NCI-H1417 (cell line): Measurements from ENCODE around the gene GNAZ.
"Not testable (repeated sequence)": the region's sequence is repeated elsewhere in the genome, so short reads cannot be mapped to it uniquely, and the experiment has no call there.

ENCODE experiments used
- DNase-seq, 3 experiments: peaks; one replicate each; lab custom pipeline; 2025; lab: John Stamatoyannopoulos, UW

The GNAZ gene

DNA sequence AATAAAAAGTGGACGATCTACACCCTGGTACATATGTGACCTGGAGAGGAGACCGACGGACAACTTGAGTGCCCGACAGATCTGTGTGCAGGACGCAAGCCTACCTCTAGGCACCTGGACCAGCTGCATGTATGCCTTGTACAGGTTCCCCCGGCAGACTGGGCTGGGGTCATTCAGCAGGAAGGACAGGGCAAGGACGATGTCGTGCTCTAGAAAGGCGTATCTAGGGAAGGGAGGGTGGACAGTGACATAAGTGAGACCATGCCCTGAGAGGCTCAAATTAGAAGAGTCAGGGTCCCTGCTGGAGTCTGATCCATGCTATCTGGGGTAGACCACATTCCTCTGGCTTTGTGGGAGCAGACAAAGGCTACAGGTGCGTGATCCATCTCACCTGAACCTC, 63.6 kb downstream of the GNAZ start:
- DNase-seq, result no peak

DNA sequence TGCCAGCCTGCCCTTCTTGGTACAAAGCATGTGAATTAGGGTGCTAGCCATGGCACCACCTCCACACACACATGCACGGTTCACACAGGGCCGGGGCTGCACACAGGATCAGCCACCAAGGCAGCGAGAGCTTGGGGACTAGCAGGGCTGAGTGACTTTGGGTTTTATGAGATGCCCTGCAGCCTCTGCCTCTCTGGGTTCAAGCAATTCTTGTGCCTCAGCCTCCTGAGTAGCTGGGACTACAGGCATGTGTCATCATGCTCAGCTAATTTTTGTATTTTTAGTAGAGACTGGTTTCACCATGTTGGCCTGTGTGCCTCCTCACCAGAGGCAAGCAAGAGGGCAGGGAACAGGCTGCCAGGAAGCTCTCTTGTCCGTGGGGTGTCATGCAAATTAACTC, 66.7 kb downstream of the GNAZ start:
- not testable (repeated sequence) for DNase-seq

DNA sequence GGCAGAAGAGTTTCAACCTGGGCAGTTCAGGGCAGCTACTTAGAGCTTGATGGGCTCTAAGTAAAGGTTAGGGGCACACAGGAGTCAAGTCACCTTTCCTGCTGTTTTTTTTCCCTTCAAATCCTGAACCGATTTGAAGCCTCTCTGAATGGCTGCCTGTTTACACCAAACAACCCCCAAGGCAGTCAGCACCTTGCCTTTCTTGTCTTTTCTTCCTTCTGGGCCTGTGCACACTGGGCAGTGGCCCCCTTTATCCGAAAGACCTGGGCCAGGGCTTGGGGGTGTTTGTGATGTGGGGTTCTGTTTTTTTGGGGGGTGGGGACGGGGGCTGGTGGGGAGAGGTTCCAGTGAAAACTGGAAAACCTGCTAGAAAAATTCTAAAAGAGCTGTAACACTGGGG, 67.1 kb downstream of the GNAZ start:
- no peak for DNase-seq

DNA sequence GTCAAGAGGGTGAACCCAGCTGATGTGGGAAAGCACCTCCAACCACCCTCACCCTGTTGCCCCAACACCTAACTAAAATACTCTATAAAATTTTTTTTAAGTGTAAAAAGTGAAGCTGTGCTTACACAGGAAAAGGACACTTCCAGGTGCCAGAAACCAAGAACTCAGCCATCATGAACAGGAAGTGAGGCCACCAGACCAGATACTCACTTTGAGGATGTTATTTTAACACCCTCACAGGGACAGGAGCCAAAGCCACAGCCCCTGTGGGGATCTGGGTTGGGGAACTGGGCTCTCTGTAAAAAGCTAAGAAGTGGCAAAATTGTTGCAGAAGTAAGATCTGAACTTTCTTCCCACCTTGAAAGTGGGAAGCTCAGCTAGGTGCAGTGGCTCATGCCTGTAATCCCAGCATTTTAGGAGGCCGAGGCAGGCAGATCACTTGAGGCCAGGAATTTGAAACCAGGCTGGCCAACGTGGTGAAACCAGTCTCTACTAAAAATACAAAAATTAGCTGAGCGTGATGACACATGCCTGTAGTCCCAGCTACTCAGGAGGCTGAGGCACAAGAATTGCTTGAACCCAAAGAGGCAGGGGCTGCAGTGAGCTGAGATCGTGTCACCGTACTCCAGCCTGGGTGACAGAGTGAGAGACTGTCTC, 67.7 kb downstream of the GNAZ start:
- no peak for DNase-seq

DNA sequence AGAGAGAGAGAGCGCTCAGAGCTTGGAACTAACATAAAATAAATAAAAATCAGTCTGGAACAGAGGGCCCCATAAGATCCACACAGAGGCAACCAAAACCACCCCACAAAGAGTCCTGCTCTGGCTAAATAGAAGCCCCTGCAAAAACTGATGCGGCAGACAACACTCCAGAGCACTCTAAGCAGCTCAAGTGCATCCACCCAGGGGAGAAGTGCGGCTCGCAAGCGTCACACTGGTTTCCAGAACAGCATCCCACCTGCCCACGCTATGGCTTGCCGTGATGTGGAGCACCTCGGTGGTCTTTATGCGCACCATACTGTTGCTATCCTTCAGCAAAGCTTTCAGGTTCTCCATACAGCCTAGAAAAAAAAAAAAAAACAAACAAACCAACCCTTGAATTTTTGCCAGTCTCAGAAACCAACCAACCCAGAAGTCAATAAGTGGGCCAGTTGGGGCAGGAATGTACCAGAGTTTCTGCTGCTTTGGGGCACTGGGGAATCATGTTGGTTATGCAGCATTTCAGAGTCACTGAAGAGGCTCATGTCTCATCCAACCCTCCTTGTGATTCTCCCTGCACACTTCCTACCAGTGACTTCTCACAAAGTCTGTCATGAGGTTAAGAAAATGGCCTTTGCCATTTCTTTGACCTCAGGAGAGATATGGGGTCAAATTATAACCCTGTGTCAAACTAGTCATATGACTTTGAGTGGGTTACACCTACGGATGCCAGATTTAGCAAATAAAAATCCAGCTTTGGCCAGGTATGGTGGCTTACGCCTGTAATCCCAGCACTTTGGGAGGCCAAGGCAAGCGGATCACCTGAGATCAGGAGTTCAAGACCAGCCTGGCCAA, 68.5 kb downstream of the GNAZ start:
- no peak for DNase-seq

DNA sequence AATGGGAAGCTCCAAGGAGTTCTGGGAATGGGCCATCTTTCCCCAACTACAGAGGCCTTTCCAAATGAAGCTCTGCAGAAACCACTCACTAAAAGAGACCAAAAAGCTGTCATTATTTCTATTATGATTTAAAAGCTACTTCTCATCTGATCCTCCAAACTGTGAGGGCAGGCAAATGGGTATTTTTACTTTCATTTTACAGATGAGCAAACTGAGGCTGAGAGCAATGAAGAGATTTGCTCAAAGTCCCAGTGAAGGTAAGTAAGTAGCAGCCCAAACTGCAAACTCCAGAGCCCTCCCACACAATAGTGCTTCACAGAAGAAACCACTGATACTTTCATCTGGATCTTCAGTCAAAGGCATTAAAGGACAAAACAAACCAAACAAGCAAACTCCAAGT, 70.1 kb downstream of the GNAZ start:
- no peak for DNase-seq

DNA sequence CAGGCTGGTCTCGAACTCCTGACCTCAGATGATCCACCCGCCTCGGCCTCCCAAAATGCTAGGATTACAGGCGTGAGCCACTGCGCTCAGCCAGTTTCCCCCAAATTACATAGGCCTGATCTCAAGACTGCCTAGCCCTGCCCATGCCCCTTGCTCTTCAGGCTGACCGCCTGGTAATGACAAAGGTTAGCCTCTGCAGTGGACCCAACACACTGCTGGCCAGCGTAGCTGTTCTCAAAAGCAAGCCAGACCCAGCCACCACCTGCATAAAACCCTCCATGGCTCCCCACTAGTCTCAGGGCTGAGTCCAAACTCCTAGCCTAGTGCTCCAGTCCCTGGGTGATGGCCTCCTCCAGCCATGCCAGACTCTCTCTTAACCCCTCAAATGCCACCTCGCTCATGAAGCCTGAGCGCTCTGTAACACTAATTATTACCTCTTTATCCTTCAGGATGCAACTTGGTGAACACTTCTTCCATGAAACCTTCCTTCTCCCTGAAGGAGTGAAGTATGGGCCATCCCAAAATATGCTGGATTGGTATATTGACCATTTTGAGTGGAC, 72.3 kb downstream of the GNAZ start:
- no peak for DNase-seq

DNA sequence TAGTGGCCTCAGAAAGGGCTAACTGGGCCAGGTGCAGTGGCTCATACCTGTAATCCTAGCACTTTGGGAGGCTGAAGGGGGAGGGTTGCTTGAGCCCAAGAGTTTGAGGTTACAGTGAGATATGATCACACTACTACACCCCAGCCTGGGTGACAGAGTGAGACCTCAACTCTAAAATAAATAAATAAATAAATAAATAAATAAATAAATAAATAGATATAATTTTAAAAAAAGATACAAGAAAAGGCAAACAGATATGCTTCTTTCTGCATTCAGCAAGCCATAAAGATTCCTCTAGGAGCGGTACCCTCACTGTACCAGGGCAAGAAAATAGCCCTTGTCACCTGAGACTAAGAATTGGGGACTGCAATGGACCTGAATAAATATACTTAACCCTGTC, 72.8 kb downstream of the GNAZ start:
- DNase-seq, result no peak

DNA sequence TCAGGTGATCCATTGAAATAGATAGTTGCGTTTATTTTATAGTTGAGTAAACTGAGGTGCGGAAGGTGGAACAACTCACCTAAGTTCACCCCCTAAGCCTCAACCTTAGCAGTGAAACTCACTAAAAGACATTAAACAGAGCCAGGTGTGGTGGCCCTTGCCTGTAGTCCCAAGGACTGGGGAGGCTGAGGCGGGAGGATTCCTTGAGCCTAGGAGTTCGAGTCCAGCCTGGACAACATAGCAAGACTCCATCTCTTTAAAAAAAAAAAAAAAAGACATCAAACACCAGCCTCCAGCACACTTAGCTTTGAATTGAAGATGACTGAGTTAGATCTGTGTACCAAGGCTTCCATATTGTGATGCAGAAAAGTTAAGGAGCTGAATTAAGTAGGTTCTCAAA, 74.1 kb downstream of the GNAZ start:
- no peak for DNase-seq

DNA sequence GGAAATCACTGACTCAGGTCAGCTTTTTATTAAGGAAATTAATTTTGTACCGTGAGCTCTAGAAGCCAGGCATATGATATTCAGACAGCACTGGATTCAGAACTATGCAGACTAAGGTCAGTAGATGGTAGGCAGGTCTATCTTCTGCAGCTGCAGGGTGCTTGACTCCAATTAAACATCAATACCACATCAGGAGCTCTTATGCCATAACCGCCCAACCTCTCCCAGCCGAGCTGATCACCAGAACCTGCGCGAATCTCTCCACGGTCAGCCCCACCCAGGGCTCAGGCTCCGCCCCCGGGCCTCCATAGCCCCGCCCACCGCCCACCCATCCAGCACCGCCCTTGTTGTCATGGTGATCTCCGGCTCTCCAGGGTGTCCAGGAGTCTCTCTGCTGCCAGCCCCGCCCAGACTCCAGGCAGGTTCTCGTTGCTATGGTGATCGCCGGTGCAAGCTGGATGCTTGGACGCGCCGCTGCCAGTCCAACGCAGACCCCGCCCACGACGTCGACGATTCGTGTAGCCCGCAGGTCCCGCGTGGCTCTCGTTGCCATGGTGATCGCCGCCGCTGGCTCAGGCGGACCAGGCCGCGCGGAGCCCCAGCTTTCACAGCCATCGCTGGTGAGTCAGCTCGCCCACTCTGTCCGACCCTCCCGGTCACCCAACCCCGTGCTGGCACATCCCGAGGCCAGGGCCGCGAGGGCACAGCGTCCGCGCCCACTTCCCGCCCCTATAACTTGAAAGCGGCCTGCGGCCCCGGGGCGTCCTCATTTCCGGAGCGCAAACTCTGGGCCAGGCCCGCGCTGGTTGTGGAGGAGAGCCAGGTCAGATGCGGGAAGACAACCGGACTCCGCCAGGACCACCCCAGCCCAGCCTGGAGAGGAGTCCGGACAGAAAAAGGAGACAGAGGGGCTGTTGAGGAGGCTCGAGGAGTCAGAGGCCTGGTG, 74.9 kb downstream of the GNAZ start, which contains the start of gene RAB36:
Gene RAB36, plus strand, starts transcription at position 546 of the 946 bp plus-strand sequence. CDS start 1,140 bp downstream, outside the sequence.
- DNase-seq, result peak; percentile 95 to 99 (median 98)

DNA sequence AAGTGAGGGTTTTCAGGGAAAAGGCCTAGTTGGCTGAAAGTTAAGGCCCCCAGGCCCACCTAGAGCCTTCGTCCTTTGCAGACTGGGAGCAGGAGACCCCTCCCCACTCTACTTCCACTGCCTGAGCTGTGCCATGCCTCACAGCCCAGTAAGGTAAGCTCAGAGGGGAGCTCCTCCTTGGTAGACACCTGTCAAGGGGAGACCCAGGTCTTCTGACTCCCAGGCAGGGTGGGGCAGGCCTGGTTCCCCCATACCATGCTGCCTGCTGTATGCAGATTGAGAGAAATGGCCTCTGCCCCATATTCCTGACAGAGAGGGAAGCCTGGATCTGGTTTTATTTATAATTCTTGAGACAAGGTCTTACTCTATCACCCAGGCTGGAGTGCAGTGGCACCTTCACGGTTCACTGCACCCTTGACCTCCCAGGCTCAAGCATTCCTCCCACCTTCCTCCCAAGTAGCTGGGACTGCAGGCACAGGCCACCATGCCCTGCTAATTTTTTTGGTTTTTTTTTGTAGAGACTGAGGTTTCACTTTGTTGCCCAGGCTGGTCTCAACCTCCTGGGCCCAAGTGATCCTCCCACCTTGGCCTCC, 75.7 kb downstream of the GNAZ start:
- no peak for DNase-seq

DNA sequence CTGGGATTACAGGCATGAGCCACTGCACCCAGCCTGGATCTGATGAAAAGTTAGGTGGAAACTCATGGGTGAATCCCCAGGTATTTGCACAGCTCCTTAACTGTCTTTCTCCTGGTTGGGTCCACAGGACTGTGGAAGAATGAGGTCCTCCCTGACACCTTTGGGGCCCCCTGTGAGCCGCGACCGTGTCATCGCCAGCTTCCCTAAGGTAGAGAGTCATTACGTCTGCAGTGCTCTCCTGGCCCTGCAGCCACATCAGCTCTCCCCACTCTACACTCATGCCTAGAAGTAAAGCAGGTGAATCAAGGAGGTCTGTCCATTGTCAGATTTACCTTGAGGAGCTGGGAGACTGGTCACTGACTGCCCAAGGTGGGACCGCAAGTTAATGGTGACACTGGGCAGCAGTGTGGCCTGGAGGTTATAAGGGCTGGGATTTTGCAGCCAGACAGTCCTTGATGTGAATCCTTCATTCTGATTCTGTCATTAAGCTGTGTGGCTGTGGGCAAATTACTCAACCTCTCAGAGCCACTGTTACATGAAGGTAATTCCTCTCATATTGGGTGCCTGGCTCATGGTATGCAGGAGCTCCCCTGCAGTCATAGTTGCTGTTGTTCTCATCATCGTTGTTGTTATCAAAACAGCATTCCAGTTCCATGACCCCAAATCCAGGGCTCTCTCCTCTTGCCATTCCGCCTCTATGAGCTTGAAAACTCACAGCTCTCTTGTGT, 76.3 kb downstream of the GNAZ start:
- no peak for DNase-seq

DNA sequence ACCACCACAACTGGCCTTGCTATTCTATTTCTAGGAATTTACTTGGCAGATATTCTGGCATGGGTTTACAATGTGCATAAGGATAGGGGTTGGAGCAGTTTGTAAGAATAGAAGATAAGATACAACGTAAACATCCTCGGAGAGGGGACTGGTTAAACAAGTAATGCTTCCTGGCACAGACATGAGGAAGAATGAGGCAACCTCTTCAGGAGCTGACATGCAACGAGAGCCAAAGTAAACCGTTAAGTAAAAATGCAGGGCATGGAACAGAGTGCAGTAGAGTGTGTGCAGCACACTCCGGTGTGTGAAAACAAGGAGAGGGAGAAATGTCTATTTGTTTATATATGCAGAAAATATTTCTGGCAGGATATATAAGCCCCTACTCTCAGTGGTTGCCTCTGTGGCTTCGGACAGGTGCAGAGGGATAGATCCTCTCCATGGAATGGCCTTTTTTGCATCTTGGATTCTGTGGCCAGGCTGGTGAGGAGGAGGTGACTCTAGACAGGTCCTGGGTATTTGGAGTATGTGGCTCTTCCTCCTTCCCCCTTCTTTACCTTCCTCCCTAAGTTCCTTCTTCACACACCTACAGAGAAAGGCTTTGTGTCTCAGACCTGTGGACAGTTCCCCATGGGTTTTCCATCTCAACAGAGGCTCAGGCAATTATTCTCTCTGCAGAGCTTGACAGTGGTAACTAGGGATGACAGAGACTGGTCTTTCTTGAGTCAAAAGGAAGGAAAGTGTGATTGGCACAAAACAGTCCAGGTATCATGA, 77.5 kb downstream of the GNAZ start:
- peak in 1 of 3 experiments; percentile 2 for DNase-seq

DNA sequence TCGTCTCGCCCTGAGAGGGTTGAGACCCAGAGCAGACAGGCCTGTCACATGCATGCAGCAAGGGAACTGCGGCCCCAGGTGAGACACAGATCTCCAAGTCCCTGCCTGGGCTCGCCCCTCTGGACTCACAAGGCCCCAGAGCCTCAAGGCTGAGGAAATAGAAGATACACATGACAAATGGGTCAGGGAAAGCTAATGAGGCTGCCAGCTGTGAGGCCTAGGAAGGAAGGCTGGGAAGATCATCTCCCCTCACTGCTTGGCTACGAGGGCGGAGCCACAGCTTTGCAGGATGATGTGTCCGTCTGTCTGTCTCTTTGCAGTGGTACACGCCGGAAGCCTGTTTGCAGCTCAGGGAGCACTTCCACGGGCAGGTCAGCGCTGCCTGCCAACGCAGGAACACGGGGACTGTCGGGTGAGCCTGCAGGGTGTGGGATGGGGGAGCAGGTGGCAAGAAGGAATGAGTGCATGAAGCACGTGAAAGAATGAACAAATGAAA, 79.5 kb downstream of the GNAZ start:
- peak in 1 of 3 experiments; percentile 36 for DNase-seq

DNA sequence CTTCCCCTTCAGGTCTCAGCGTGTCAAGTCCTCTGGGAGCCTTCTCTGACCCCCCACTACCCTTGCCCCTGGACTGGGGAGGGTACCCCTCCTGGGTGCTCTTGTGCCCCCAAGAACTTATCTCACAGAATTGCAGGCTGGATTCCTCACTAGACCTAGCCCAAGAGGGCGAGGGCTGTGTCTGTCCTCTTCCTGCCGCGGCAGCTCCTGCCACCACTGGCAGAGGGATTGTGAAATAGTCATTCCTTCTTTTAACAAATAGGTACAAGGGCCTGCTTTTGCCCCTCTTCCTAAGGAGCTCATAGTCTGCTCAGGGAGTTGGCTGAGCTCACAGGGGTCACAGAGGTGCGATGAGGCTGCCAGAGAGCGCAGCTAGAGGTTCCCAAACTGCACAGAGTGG, 80.4 kb downstream of the GNAZ start:
- DNase-seq, result no peak

DNA sequence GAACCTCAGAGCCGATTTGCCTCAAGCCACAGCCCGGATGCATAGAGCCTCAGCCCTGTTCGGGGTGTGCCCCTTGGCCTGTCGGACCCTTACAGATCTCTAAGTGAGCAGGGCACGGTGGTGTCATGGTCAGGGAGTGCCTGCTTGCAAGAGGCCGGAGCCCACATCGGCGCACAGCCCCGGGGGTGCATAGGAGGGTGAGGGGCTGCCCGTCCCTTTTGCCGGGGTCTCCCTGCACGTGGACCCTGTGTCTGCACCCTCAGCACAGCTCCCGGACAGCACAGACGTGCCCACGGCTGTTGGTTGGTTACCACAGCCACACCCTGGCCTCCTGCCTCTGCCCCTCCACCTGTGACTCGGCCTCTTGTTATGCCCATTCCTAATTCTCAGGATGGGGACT, 81.5 kb downstream of the GNAZ start:
- no peak for DNase-seq

DNA sequence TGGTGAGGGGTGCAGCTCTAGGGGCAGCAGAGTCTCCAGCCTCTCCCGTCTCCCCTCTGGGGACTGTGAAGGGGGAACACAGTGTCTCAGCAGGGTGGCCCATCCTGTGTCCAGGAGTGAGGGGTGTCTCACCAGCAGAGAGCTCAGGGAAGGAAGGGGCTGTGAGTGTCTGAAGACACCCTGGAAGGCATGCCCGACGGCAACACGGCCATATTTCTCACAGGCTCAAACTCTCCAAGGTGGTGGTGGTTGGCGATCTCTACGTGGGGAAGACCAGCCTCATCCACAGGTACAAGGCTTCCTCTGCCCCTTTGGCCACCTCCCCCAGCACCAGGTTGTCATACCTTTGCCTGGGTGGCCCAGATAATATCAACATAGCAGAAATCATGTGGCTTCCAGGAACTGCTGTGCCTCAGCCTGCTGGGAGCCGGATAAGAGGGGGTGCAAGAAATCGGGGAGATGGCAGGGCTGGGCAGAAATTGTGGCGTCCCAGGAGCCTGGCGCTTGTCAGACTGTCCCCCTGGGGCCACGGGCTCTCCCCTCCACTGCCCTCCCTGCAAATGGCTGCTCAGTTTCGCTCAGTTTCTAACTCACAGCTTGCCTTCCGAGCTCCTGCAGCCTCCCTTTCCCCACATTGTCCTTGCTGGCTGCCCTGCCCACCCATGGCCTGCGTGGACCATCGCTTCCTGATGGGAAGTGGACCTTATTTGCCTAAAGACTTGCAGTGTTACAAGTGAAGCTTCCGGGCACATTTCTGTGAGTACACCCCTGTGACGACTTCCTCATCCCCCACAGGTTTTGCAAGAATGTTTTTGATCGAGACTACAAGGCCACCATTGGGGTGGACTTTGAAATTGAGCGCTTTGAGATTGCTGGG, 82.2 kb downstream of the GNAZ start:
- no peak for DNase-seq

DNA sequence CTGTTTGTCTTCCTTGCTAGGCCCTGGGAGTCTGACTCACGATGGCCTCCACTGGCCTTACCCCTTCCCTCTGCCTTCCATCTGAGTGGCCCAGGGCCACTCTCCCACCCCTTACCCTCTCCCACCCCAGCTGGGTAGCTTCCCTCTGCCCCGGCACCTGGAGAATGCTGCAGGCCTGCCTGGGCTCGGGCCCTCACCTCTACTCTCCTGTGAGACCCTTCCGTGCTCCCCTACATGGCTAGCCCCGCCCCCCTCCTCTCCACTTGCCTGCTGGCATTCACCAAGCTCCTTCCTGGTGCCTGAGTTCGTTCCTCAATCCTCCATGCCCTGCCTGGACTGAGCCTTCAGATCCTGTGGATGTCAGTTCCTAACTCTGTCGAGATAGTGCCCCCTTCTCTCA, 83.7 kb downstream of the GNAZ start:
- DNase-seq, result no peak

DNA sequence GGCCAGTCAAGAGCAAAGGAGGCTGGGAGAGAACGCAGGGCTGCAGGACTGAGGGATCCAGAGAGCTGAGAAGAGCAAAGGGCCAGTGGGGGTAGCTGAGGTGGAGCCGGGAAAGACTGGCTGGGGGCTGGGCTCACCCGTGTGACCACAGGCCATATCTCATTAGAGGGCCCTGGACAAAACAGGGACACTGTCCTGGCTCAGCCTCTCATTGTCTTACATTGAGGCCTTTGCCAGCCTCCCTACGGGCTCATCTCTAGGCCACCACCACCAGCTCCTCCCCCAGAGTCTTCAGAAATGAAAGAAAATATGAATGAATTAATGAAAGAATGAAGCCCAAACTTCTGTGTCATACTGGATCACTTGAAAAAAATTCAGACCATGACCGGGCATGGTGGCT, 84.1 kb downstream of the GNAZ start:
- DNase-seq, result no peak
